Measurements from ENCODE around the gene PIK3R5. TPM values are rescaled to one million over a fixed set of nuclear protein-coding genes. Genes with fewer than 3 reads are reported as not detected.

PIK3R5 gene
- total and polyA plus RNA-seq, 2 donors (not counting 1 experiment from before 2014, with no cell fraction given) = 63.1 to 70.0 TPM

DNA sequence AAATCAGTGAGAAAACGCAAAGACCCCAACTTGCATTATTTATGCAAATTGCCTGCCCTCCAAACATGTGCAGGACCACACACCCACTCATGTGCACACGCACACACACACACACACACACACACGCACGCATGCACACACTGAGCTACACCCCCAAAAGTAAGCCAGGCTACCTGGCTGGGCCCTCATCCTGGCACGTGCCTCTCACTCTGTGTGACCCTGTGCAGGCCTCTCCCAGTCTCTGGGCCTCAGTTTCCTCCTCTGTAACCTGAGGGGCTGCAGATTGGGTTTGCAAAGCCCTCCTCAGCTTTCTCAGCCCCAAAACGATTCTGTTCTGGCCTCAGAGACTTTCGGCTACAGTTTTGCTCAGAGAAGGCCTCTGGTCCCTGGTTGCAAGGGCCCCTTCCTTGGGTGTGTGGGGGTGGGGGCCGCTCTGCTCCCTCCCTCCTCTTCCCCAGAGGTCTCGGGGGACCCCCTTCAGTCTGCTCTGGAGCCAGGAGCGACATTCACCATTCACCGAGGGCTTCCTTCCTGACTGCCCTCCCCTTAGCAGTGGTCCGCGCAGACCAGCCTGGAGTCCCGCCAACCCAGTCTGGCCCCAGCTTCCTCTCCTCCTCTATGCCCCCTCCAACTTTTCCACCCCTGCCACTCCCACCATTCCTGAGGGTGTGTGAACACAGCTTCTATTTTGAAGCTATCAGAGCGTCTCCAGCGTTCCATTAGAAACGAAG, 92.6 kb downstream of the PIK3R5 start:
- no peaks in the 10 kb centered on the region for H3K9me3 Mint-ChIP-seq (ENCODE audit: insufficient read depth)
- no peak for ATAC-seq (ENCODE audit: low read depth)
- no peak overlapping the region for H2AFZ ChIP-seq (ENCODE audit: insufficient read depth, low read depth, low read length, poor library complexity, severe bottlenecking)
- TF ChIP-seq, protein P1, sequence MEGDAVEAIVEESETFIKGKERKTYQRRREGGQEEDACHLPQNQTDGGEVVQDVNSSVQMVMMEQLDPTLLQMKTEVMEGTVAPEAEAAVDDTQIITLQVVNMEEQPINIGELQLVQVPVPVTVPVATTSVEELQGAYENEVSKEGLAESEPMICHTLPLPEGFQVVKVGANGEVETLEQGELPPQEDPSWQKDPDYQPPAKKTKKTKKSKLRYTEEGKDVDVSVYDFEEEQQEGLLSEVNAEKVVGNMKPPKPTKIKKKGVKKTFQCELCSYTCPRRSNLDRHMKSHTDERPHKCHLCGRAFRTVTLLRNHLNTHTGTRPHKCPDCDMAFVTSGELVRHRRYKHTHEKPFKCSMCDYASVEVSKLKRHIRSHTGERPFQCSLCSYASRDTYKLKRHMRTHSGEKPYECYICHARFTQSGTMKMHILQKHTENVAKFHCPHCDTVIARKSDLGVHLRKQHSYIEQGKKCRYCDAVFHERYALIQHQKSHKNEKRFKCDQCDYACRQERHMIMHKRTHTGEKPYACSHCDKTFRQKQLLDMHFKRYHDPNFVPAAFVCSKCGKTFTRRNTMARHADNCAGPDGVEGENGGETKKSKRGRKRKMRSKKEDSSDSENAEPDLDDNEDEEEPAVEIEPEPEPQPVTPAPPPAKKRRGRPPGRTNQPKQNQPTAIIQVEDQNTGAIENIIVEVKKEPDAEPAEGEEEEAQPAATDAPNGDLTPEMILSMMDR (IDR thresholded peaks at IDR 0.05) = no peak
- TF ChIP-seq EZH2 (IDR thresholded peaks at IDR 0.05; ENCODE audit: borderline replicate concordance, insufficient read depth, low read depth, low read length, poor library complexity, severe bottlenecking) = no peak
- CTCF ChIA-PET = interaction anchor here (1.1 to 1.4 kb wide), 3 partner anchors 16 to 120 kb away, joined by 3 to 4 read pairs (median 3); no protein-coding TSS in a partner anchor
- WGBS (ENCODE audit: insufficient coverage) = 47% methylated on average over 15 of the region's 17 CpGs
- H3K4me1 ChIP-seq (ENCODE audit: control insufficient read depth in 2 of 2, insufficient read depth in 2 of 2, low read length in 2 of 2) = peaks cover 0 to 9% of the 10 kb centered on the region in 2 donors
- no peaks in the 10 kb centered on the region for H3K27me3 ChIP-seq (replicated peaks in 1 of 4; ENCODE audit: control extremely low read depth in 1 of 4, control insufficient read depth in 3 of 4, insufficient read depth in 4 of 4, low read length in 3 of 4)
- H3K27ac ChIP-seq (ENCODE audit: low read length in 2 of 2) = no peak overlapping the region
- no peaks in the 10 kb centered on the region for H4K20me1 ChIP-seq (ENCODE audit: control insufficient read depth, insufficient read depth, low read length, poor library complexity, severe bottlenecking)
- no peak for DNase-seq
- H3K9ac ChIP-seq (ENCODE audit: low read length) = no peak overlapping the region
- H3K4me2 ChIP-seq (replicated peaks; ENCODE audit: low read depth, low read length, poor library complexity, severe bottlenecking) = no peak overlapping the region
- H3K4me3 Mint-ChIP-seq = no peak overlapping the region
- peaks cover 12% of the 10 kb centered on the region for H3K4me1 Mint-ChIP-seq
- H3K36me3 ChIP-seq (replicated peaks in 1 of 2; ENCODE audit: control extremely low read depth in 1 of 2, control insufficient read depth in 1 of 2, extremely low read depth in 1 of 2, insufficient read depth in 2 of 2, low read length in 1 of 2) = no peaks in the 10 kb centered on the region
- POLR2A ChIA-PET = interaction anchor here (0.6 kb wide), 1 partner anchor 1413 kb away, joined by 4 read pairs; no protein-coding TSS in a partner anchor
- H3K79me2 ChIP-seq (ENCODE audit: control insufficient read depth, insufficient read depth, low read length) = no peaks in the 10 kb centered on the region
- H3K4me3 ChIP-seq (ENCODE audit: control extremely low read depth in 1 of 5, extremely low read depth in 1 of 5, insufficient read depth in 1 of 5, low read depth in 2 of 5, low read length in 4 of 5) = no peak overlapping the region
- no peaks in the 10 kb centered on the region for H3K9me3 ChIP-seq (ENCODE audit: control extremely low read depth in 1 of 3, control insufficient read depth in 2 of 3, insufficient read depth in 1 of 3, low read length in 2 of 3)
- intact Hi-C loops (cut with micrococcal nuclease) = no loop called here
- no peak overlapping the region for H3K27ac Mint-ChIP-seq
- no peaks in the 10 kb centered on the region for H3K27me3 Mint-ChIP-seq

DNA sequence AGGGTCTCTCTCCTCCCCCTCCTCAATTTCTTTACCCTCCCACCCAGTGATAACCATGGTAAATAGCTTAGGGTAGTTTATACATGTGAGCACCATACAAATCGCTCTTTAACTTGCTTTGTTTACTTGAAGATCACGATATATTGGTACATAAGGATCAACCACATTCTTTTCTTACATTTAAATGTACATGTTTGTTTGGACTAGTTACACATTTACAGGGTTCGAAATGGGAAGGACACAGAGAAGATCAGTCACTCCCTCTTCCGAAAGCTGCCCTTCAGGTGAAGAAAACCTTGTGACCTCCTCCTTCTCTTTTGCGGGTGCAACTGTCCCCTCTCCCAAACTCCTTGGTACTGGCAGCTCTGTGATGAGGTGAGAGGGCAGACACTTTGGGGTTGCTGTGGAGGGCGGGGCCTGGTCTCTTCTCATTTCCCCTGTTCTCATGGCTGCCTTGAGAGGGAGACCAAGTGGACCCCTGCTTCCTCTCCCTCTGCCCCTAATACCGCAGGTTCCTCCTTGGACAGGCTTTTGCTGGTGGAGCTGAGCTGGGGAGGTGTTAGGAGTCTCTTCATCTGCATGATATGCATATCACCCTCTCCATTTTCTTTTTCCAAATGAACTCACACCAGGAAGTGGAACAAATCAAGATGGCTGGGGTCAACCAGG, 93.3 kb downstream of the PIK3R5 start:
- CTCF ChIA-PET = interaction anchor here (1.1 to 1.2 kb wide), 2 partner anchors 16 to 29 kb away, joined by 3 to 4 read pairs; no protein-coding TSS in a partner anchor
- H3K9ac ChIP-seq (ENCODE audit: low read length) = no peak overlapping the region
- POLR2A ChIA-PET = no interaction called here
- no peak for DNase-seq
- Mint-ChIP-seq H3K27me3 (no peaks in the 10 kb centered on the region), H3K4me1 (peaks cover 19% of the 10 kb centered on the region), H3K9me3 (ENCODE audit: insufficient read depth) (no peaks in the 10 kb centered on the region), H3K4me3 (no peak overlapping the region), H3K27ac (no peak overlapping the region)
- WGBS (ENCODE audit: insufficient coverage) = 100% methylated on average over 2 of the region's 7 CpGs
- no peak overlapping the region for H3K4me2 ChIP-seq (replicated peaks; ENCODE audit: low read depth, low read length, poor library complexity, severe bottlenecking)
- H3K9me3 ChIP-seq (ENCODE audit: control extremely low read depth in 1 of 3, control insufficient read depth in 2 of 3, insufficient read depth in 1 of 3, low read length in 2 of 3) = no peaks in the 10 kb centered on the region
- TF ChIP-seq EZH2 (IDR thresholded peaks at IDR 0.05; ENCODE audit: borderline replicate concordance, insufficient read depth, low read depth, low read length, poor library complexity, severe bottlenecking) = no peak
- TF ChIP-seq, protein P1 (IDR thresholded peaks at IDR 0.05) = no peak
- H3K4me3 ChIP-seq (ENCODE audit: control extremely low read depth in 1 of 5, extremely low read depth in 1 of 5, insufficient read depth in 1 of 5, low read depth in 2 of 5, low read length in 4 of 5) = no peak overlapping the region
- H3K36me3 ChIP-seq (replicated peaks in 1 of 2; ENCODE audit: control extremely low read depth in 1 of 2, control insufficient read depth in 1 of 2, extremely low read depth in 1 of 2, insufficient read depth in 2 of 2, low read length in 1 of 2) = no peaks in the 10 kb centered on the region
- H4K20me1 ChIP-seq (ENCODE audit: control insufficient read depth, insufficient read depth, low read length, poor library complexity, severe bottlenecking) = no peaks in the 10 kb centered on the region
- H3K27me3 ChIP-seq (replicated peaks in 1 of 4; ENCODE audit: control extremely low read depth in 1 of 4, control insufficient read depth in 3 of 4, insufficient read depth in 4 of 4, low read length in 3 of 4) = no peaks in the 10 kb centered on the region
- no peak overlapping the region for H2AFZ ChIP-seq (ENCODE audit: insufficient read depth, low read depth, low read length, poor library complexity, severe bottlenecking)
- ATAC-seq (ENCODE audit: low read depth) = no peak
- peaks cover 0 to 16% of the 10 kb centered on the region in 2 donors for H3K4me1 ChIP-seq (ENCODE audit: control insufficient read depth in 2 of 2, insufficient read depth in 2 of 2, low read length in 2 of 2)
- no peak overlapping the region for H3K27ac ChIP-seq (ENCODE audit: low read length in 2 of 2)
- intact Hi-C loops (cut with micrococcal nuclease) = no loop called here
- no peaks in the 10 kb centered on the region for H3K79me2 ChIP-seq (ENCODE audit: control insufficient read depth, insufficient read depth, low read length)

Data from B cell (primary cell).